Breast epithelium (tissue), 3 donors: ENCODE measurements around the gene CD2BP2.

Source experiments
- POLR2A ChIP-seq: fragments of 450-650 bp; IDR thresholded peaks from one replicate; pipeline ENCODE4 v1.6.1; 2016; ENCODE audit warnings: antibody characterized with exemption, mild to moderate bottlenecking, moderate library complexity
- POLR2AphosphoS5 ChIP-seq, 3 donors: sonication (generic); formaldehyde crosslinking; IDR thresholded peaks; one replicate each; pipeline ENCODE4 v1.6.1; 2017; ENCODE audit warnings: antibody characterized with exemption in 3 of 3
- TF ChIP-seq, protein P1 (sequence below), 3 donors: fragments of 450-650 bp; IDR thresholded peaks; one replicate each; pipeline ENCODE4 v1.5.1; 2016 to 2017; ENCODE audit warnings: antibody characterized with exemption in 3 of 3, mild to moderate bottlenecking in 3 of 3, moderate library complexity in 3 of 3

DNA sequence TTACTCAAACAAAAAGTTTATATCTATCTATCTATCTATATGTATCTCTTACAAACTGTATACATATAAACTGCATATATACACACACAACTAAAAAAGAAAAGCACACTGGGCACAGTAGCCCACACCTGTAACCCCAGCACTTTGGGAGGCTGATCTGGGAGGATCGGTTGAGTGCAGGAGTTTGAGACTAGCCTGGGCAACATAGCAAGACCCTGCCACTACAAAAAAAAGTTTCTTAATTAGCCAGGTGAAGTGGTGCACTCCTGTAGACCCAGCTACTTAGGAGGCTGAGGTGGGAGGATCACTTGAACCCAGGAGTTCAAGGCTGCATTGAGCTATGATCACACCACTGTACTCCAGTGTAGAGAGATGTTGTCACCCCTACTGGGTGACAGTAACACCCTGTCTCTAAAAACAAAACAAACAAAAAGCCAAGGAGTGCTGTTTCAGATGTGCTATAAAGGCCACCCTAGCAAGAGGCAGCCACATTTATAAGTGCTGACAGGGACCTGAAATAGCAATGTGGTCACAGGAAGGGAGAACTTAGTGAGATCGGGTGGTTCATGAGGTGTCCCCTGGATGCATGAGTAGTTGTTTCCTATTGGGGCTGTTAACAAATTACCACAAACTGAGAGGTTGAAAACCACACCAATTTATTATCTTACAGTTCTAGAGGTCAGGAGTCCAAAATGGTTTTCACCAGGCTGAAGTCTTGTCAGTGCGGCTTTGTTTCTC lies 4.8 kb downstream of the CD2BP2 start:
- TF ChIP-seq POLR2AphosphoS5 (IDR thresholded peaks at IDR 0.05), result no peak
- TF ChIP-seq, protein P1, sequence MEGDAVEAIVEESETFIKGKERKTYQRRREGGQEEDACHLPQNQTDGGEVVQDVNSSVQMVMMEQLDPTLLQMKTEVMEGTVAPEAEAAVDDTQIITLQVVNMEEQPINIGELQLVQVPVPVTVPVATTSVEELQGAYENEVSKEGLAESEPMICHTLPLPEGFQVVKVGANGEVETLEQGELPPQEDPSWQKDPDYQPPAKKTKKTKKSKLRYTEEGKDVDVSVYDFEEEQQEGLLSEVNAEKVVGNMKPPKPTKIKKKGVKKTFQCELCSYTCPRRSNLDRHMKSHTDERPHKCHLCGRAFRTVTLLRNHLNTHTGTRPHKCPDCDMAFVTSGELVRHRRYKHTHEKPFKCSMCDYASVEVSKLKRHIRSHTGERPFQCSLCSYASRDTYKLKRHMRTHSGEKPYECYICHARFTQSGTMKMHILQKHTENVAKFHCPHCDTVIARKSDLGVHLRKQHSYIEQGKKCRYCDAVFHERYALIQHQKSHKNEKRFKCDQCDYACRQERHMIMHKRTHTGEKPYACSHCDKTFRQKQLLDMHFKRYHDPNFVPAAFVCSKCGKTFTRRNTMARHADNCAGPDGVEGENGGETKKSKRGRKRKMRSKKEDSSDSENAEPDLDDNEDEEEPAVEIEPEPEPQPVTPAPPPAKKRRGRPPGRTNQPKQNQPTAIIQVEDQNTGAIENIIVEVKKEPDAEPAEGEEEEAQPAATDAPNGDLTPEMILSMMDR (IDR thresholded peaks at IDR 0.05), result no peak
- TF ChIP-seq POLR2A, result no peak
